GM12872 (cell line): ENCODE results near the gene GPR35.

Source experiments
- CTCF ChIP-seq: IDR thresholded peaks from 3 replicates; pipeline ENCODE4 v1.5.1; 2011; ENCODE audit warnings: low read depth, mild to moderate bottlenecking, low read length, moderate library complexity; ENCODE audit not compliant: insufficient read depth

Gene GPR35

GRCh38 chr2:240594511-240595380 is 30.5 kb upstream of the GPR35 start:
- no peak for TF ChIP-seq CTCF

GRCh38 chr2:240595381-240596079 is 29.8 kb upstream of the GPR35 start:
- peak; percentile 42 for TF ChIP-seq CTCF

- TF ChIP-seq CTCF, result no peak
Measured at GRCh38 chr2:240596080-240596460, 29.2 kb upstream of the GPR35 start.

- TF ChIP-seq CTCF, result no peak
Measured at GRCh38 chr2:240596491-240596931, 28.8 kb upstream of the GPR35 start.

- no peak for TF ChIP-seq CTCF
Measured at GRCh38 chr2:240597054-240597418, 28.2 kb upstream of the GPR35 start.

- TF ChIP-seq CTCF, result no peak
Measured at GRCh38 chr2:240597419-240598181, 27.7 kb upstream of the GPR35 start.

GRCh38 chr2:240598311-240598911 is 26.9 kb upstream of the GPR35 start:
- TF ChIP-seq CTCF, result no peak
